NCI-H2107 treated with DMSO at 0.1 percent for 48 hours (cell line): ENCODE results near the gene HOXA9.

Source experiments
- DNase-seq: peaks from one replicate; lab custom pipeline; 2025; ENCODE audit not compliant: unreplicated experiment; lab: John Stamatoyannopoulos, UW

The HOXA9 gene

DNA sequence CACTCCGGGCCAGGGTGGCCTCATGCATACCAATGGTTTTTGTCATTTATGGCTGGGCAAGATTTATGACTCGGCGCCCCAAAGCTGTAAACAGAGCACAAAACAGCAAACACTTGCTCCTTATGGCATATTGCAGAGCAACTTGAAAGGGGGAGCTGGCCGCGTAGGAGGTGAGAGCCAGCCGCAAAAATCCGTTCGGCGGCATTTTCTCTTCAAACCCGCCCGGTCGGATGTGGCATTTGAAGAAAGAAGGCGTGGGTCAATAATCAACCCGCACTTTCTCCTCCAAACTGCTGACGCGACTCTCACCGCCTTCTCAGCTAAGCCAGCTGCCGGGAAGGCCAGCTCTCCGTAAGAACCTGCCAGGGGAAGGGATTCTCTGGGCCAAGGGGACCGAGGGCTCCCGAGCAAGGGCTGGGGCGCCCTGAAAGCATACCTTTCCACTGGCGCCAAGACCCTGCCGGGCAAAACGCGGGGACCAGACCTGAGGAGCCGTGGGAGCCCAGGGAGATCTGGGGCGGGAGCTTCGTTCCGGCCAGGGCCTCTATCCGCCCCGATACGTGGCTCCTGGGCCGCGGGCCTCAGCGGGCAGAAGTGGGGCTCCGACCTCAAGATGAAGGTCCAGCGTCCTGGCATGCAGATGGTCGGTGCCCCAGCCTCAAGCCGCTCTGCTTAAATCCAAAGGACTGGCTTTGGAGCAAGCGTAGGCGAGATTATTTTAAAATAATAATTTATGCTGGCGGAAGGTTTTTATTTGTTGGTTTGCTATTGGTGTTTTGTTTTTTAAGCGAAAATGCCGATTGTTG is 49.9 kb downstream of the HOXA9 start:
- DNase-seq, result no peak

DNA sequence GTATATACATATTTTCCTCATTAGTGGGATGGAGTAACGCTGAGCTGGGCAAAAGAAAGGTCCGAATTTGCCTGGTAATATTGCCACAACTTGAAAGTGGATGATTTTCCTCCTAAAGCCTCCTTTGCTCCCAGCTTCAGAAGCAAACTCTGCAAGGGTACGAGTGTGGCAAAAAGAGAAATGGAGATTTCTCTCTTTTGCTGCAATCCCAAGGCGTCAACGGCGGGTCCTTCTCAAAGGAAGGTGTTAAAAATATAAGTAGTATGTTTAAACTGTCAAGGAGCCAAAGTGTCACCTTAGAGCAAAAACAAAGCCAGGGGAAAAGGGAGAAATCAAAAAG is 50.5 kb downstream of the HOXA9 start:
- no peak for DNase-seq

DNA sequence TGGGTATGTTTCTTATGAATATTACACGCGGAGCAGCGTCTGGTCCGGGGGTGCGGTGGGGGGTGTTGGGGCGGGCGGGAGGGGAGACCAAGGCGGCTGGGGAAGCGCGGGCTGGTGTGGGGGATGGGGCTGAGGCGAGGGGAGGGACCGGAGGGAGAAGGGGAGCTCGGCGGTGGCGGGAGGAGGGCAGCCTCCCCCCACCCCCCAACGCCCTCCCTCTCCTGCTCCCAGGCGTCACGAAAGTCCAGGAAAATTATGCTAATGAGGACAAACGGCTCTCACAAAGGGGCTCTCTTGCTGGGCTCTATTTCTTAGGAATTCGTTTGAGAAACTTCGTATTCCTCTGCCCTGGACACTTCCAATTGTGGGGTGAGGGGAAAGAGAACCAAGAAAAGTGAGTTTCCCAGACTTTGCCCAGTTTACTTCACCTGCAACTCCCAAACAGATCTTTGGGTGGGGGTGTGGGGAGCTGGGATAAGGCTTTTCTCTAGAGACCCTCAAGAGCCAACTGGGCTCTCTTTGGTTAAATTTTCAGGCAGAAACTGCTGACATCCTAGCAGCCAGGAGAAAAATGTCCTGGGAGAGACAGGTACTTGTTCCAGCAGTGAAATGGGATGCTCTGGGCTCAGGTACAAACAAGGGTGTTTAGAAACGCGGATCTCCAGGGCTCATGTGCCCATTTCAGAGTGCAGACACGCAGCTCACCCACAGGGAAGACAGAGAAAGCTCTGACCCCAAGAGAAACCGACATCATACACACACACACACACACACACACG is 51.2 kb downstream of the HOXA9 start:
- no peak for DNase-seq

DNA sequence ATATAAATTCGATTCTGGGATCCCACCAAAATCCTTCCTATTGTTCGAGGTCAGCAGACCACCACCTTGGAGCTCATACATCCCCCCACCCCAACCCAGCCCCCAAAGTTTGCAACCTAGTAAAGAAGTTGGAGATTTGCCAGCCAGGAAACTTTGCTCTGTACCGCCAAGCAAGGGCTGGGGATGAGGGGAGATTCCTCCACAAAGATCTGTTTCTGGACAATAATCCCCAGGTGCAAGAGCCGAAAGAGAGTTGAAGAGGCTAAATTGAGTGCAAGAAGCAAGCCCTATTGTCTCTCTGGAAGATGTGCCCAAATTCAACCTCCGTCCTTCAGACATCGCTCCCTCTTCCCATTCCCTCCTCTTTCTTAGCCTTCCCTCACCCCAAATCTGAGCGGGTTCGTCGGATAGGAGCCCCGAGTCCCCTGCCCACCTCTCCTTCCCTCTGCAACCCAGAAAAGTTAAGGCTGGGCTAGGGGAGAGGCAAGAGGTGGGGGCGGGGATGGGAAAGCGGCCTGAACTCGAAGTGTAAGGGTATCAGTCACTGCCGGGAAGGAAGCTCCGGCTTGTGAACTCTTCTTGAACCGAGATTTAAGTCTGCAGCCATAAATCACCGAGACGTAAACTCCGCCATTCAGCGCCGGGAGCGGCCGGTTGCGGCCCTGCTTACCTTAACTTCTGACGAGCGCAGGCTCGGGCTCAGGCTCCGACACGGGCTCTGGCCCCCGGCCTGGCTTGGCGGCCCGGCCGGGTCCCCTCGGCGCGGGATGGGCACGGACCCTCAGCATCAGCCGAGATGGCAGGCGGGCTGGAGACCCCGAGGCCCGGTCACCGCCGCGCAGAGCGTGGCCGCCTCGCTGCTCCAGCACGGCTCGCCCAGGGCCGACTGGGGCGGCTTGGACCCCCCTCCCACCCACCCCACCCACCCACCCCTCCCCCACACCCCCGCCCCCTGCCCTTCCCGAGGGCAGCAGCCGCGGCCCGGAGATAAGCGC is 52.1 kb downstream of the HOXA9 start:
- no peak for DNase-seq
